GM23338 (cell line): ENCODE data around the gene ARF6. TPM values are rescaled to one million over a fixed set of nuclear protein-coding genes. Genes with fewer than 3 reads are reported as not detected.

Source experiments
- ATAC-seq: fragments of 200-7000 bp; cut with Tn5 transposase; 3 replicates; pipeline ENCODE4 v1.9.1; 2020
- DNase-seq: peaks from one replicate; pipeline ENCODE4 v3.0.0-alpha.2; 2015; ENCODE audit warnings: low spot score
- H2AFZ ChIP-seq: fragments of 200-600 bp; sonication (generic); 2 replicates; pipeline ENCODE4 v1.8.0; 2016; ENCODE audit warnings: antibody characterized with exemption, mild to moderate bottlenecking, moderate library complexity
- H3F3A ChIP-seq: fragments of 200-600 bp; sonication (generic); replicated peaks from 2 replicates; pipeline ENCODE4 v1.8.0; 2017; ENCODE audit warnings: antibody characterized with exemption, mixed run types, low read depth
- H3K27ac ChIP-seq: fragments of 200-600 bp; sonication (generic); 2 replicates; pipeline ENCODE4 v1.6.1; 2016; ENCODE audit warnings: low read depth
- H3K27me3 ChIP-seq: fragments of 200-600 bp; sonication (generic); 2 replicates; pipeline ENCODE4 v1.8.0; 2016; ENCODE audit warnings: mild to moderate bottlenecking, mixed run types, moderate library complexity; ENCODE audit not compliant: insufficient read depth
- H3K36me3 ChIP-seq: fragments of 200-600 bp; sonication (generic); 2 replicates; pipeline ENCODE4 v1.8.0; 2016; ENCODE audit warnings: mild to moderate bottlenecking; ENCODE audit not compliant: insufficient read depth
- H3K4me1 ChIP-seq: fragments of 200-600 bp; sonication (generic); 2 replicates; pipeline ENCODE4 v1.8.0; 2016; ENCODE audit warnings: mild to moderate bottlenecking, moderate library complexity; ENCODE audit not compliant: insufficient read depth
- H3K4me2 ChIP-seq: fragments of 200-600 bp; sonication (generic); 2 replicates; pipeline ENCODE4 v1.7.1; 2017; ENCODE audit warnings: mixed run types
- H3K4me3 ChIP-seq: fragments of 200-600 bp; sonication (generic); 2 replicates; pipeline ENCODE4 v1.6.1; 2016; ENCODE audit warnings: mixed run types
- H3K79me2 ChIP-seq: fragments of 200-600 bp; sonication (generic); replicated peaks from 2 replicates; pipeline ENCODE4 v1.8.0; 2017; ENCODE audit warnings: mild to moderate bottlenecking; ENCODE audit not compliant: insufficient read depth
- H3K9me2 ChIP-seq: fragments of 200-600 bp; sonication (generic); 2 replicates; pipeline ENCODE4 v1.8.0; 2017; ENCODE audit not compliant: insufficient read depth
- H4K20me1 ChIP-seq: fragments of 200-600 bp; sonication (generic); replicated peaks from 2 replicates; pipeline ENCODE4 v1.8.0; 2017; ENCODE audit warnings: mild to moderate bottlenecking; ENCODE audit not compliant: insufficient read depth
- H3K27ac Mint-ChIP-seq: 2 replicates; pipeline ENCODE4 v1.8.0; 2020; ENCODE audit warnings: inconsistent platforms, mild to moderate bottlenecking, moderate library complexity, mixed read lengths
- H3K27me3 Mint-ChIP-seq: 3 replicates; pipeline ENCODE4 v1.8.0; 2022; ENCODE audit warnings: low read depth, mild to moderate bottlenecking, moderate library complexity, mixed read lengths, inconsistent platforms; ENCODE audit not compliant: insufficient read depth, poor library complexity
- H3K36me3 Mint-ChIP-seq: 3 replicates; pipeline ENCODE4 v1.8.0; 2021; ENCODE audit warnings: low read depth, mild to moderate bottlenecking, inconsistent platforms, moderate library complexity, mixed read lengths
- H3K4me1 Mint-ChIP-seq: 3 replicates; pipeline ENCODE4 v1.8.0; 2020; ENCODE audit warnings: mild to moderate bottlenecking, inconsistent platforms, mixed read lengths
- H3K4me3 Mint-ChIP-seq: 3 replicates; pipeline ENCODE4 v1.8.0; 2021; ENCODE audit warnings: moderate library complexity, mild to moderate bottlenecking, inconsistent platforms, mixed read lengths
- H3K9me3 Mint-ChIP-seq: 3 replicates; pipeline ENCODE4 v1.8.0; 2020; ENCODE audit warnings: moderate library complexity, mild to moderate bottlenecking, inconsistent platforms, mixed read lengths
- CREB1 ChIP-seq: fragments of 250-450 bp; sonication (Bioruptor Pico); IDR thresholded peaks from 2 replicates; pipeline ENCODE4 v1.5.0; 2020; ENCODE audit warnings: low read depth, mild to moderate bottlenecking, moderate library complexity
- CTCF ChIP-seq, 2 experiments: fragments of 200-600 bp in 1 of 2; sonication (generic) in 1 of 2; conservative IDR thresholded peaks; 2 replicates each; pipeline versions ENCODE4 v1.5.1 to v1.6.1; 2016 to 2017; ENCODE audit warnings: antibody characterized with exemption in 2 of 2, low read depth in 2 of 2, mild to moderate bottlenecking in 2 of 2, moderate library complexity in 1 of 2
- ETS1 ChIP-seq: IDR thresholded peaks from 2 replicates; pipeline ENCODE4 v1.6.1; 2016; ENCODE audit warnings: antibody characterized with exemption
- JUNB ChIP-seq: IDR thresholded peaks from one replicate; pipeline ENCODE4 v1.6.1; 2016; ENCODE audit warnings: antibody characterized with exemption; ENCODE audit not compliant: unreplicated experiment
- NANOG ChIP-seq: IDR thresholded peaks from 2 replicates; pipeline ENCODE4 v1.6.1; 2016; ENCODE audit warnings: antibody characterized with exemption, borderline replicate concordance
- POLR2AphosphoS5 ChIP-seq: IDR thresholded peaks from 2 replicates; pipeline ENCODE4 v1.6.1; 2016; ENCODE audit warnings: antibody characterized with exemption, low read depth
- STAT1 ChIP-seq: IDR thresholded peaks from one replicate; pipeline ENCODE4 v1.6.1; 2016; ENCODE audit warnings: antibody characterized with exemption; ENCODE audit not compliant: unreplicated experiment
- ZNF331 ChIP-seq: fragments of 250-450 bp; sonication (Bioruptor Pico); IDR thresholded peaks from 2 replicates; pipeline ENCODE4 v1.5.0; 2020; ENCODE audit warnings: low read depth, mild to moderate bottlenecking, moderate library complexity
- ZNF462 ChIP-seq: fragments of 250-450 bp; sonication (Bioruptor Pico); IDR thresholded peaks from 2 replicates; pipeline ENCODE4 v1.5.0; 2020; ENCODE audit warnings: mild to moderate bottlenecking, moderate library complexity
- polyA plus RNA-seq: library from polyadenylated mRNA; unstranded; fragments of >200 nt; fragmentation: Nextera tagmentation; extraction: Ambion mirVana; gene quantifications from 2 replicates; pipeline ENCODE4 v1.2.1, GENCODE V29; 2016
- total RNA-seq: library from RNA; depleted of rRNA; stranded (reverse); fragments of >200 nt; shearing (Covaris generic); gene quantifications from 2 replicates; pipeline ENCODE4 v1.2.3, GENCODE V29; 2014

The ARF6 gene
- total and polyA plus RNA-seq, 2 experiments from 2014 or later = 47.8 to 73.1 TPM

- TF ChIP-seq ZNF462 (CRISPR knock-in tag) = no peak
- no peak for TF ChIP-seq NANOG
- no peak for TF ChIP-seq ETS1
- TF ChIP-seq ZNF331 (CRISPR knock-in tag) = no peak
- no peak for TF ChIP-seq CREB1
- no peak for TF ChIP-seq POLR2AphosphoS5
Measured at GRCh38 chr14:49881350-49882001, 11.4 kb upstream of the ARF6 start (continued).

GRCh38 chr14:49882826-49883694 is 9.8 kb upstream of the ARF6 start:
- no peaks in the 10 kb centered on the region; the same call in 2 of the 3 replicates for H3K9me3 Mint-ChIP-seq
- H3K36me3 Mint-ChIP-seq = no peaks in the 10 kb centered on the region
- H3K79me2 ChIP-seq = no peaks in the 10 kb centered on the region
- H3K27ac ChIP-seq = no peak overlapping the region; the same call in 1 of the 2 replicates
- H3K4me2 ChIP-seq = peak overlapping the region; percentile 67
- no peaks in the 10 kb centered on the region for H4K20me1 ChIP-seq
- H3K4me1 ChIP-seq = peaks cover 35% of the 10 kb centered on the region
- no peaks in the 10 kb centered on the region for H3K27me3 ChIP-seq
- H3K4me1 Mint-ChIP-seq = peaks cover 30% of the 10 kb centered on the region
- H3K4me3 Mint-ChIP-seq = no peak overlapping the region
- peak overlapping the region; percentile 59; the same call in 1 of the 2 replicates for H3K27ac Mint-ChIP-seq
- DNase-seq = peak; percentile 72
- H3K9me2 ChIP-seq = no peaks in the 10 kb centered on the region
- H3K36me3 ChIP-seq = no peaks in the 10 kb centered on the region
- peak; percentile 56 for ATAC-seq
- H2AFZ ChIP-seq = peak overlapping the region; percentile 30
- 0 out of 2 replicates have a peak, but pooled peaks cover 9% of the 10 kb centered on the region for H3F3A ChIP-seq
- H3K4me3 ChIP-seq = peak overlapping the region; percentile 19; the same call in 1 of the 2 replicates
- peaks cover 7% of the 10 kb centered on the region for H3K27me3 Mint-ChIP-seq
- TF ChIP-seq CTCF (conservative IDR thresholded peaks at IDR 0.05; ENCODE audit: low read depth in 2 of 2) = no peak
- no peak for TF ChIP-seq STAT1
- no peak for TF ChIP-seq JUNB
